Body of pancreas (tissue), 4 donors: Measurements from ENCODE around the gene LNX1. TPM values are rescaled to one million over a fixed set of nuclear protein-coding genes. Genes with fewer than 3 reads are reported as not detected.
A peak's percentile ranks its signal among the peaks of the same experiment; 100 is the strongest.

ENCODE experiments used
- ATAC-seq: fragments of 150-250 bp; one replicate; pipeline ENCODE4 v1.9.1; 2016
- DNase-seq, 4 donors: peaks; one replicate each; pipeline ENCODE4 v3.0.0-alpha.2; 2019
- H3K27ac ChIP-seq, 4 donors: fragments of 200-600 bp; sonication (generic); 1 replicate in 3 of 4; 2 replicates in 1 of 4; pipeline versions ENCODE4 v1.5.1 to v1.6.1; 2016 to 2019; ENCODE audit warnings: mild to moderate bottlenecking in 1 of 4, mixed read lengths in 1 of 4, moderate library complexity in 1 of 4
- H3K27me3 ChIP-seq, 2 donors: fragments of 200-600 bp; sonication (generic); one replicate each; pipeline ENCODE4 v1.6.0; 2016; ENCODE audit warnings: mild to moderate bottlenecking in 1 of 2
- H3K36me3 ChIP-seq, 2 donors: fragments of 200-600 bp; sonication (generic); replicated peaks in 1 of 2; 2 replicates each; pipeline ENCODE4 v1.5.1; 2016; ENCODE audit warnings: low read depth in 2 of 2; ENCODE audit not compliant: insufficient read depth in 1 of 2
- H3K4me1 ChIP-seq: fragments of 200-600 bp; sonication (generic); one replicate; pipeline ENCODE4 v1.6.0; 2016
- H3K4me3 ChIP-seq, 2 donors: fragments of 200-600 bp; sonication (generic); 1 replicate in 1 of 2; 2 replicates in 1 of 2; pipeline ENCODE4 v1.5.1; 2016 to 2019
- H3K9me3 ChIP-seq, 3 donors: fragments of 200-600 bp; sonication (generic); 1 replicate in 2 of 3; 2 replicates in 1 of 3; pipeline ENCODE4 v1.5.1; 2016
- CTCF ChIP-seq, 7 experiments: fragments of 450-650 bp in 4 of 7; fragments of 200-600 bp in 3 of 7; sonication (generic) in 3 of 7; IDR thresholded peaks; one replicate each; pipeline ENCODE4 v1.5.1; 2016 to 2019; ENCODE audit warnings: antibody characterized with exemption in 7 of 7
- POLR2A ChIP-seq, 3 donors: fragments of 450-650 bp; IDR thresholded peaks; one replicate each; pipeline ENCODE4 v1.6.1; 2016; ENCODE audit warnings: antibody characterized with exemption in 3 of 3, mild to moderate bottlenecking in 2 of 3
- WGBS, 2 donors: methylation state at CpG; one replicate each; pipeline ENCODE4 v1.1.5; 2017; 5-methylcytosine and 5-hydroxymethylcytosine counted together
- intact Hi-C: fragments of 100-400 bp; cut with DNase I; formaldehyde crosslinking; loops from one replicate; pipeline ENCODE4 v1.15.1; 2023
- total RNA-seq, 2 donors: library from RNA; depleted of rRNA; stranded (reverse); fragments of >200 nt; gene quantifications; one replicate each; pipeline ENCODE4 v1.1.0, GENCODE V29; 2016

The LNX1 gene
- total RNA-seq, 2 donors from 2014 or later = 15.2 to 17.1 TPM

- Histone ChIP-seq H3K4me3 (no peak overlapping the region), H3K36me3 (no peaks in the 10 kb centered on the region), H3K4me1 (no peaks in the 10 kb centered on the region), H3K9me3 (no peaks in the 10 kb centered on the region), H3K27ac (no peak overlapping the region), H3K27me3 (no peaks in the 10 kb centered on the region)
- no peak for TF ChIP-seq POLR2A (IDR thresholded peaks at IDR 0.05)
- no peak for TF ChIP-seq CTCF (IDR thresholded peaks at IDR 0.05)
- intact Hi-C loops = no loop called here
- no peak for DNase-seq
- 57 to 70% methylated on average over 2 of the region's 2 CpGs for WGBS, 2 donors
- ATAC-seq = no peak
These were observed 28.9 kb downstream of the LNX1 start for GRCh38 chr4:53562409-53562808.

- DNase-seq (no peak), ATAC-seq (no peak)
- no peaks in the 10 kb centered on the region for H3K9me3 ChIP-seq
- H3K27ac ChIP-seq = no peak overlapping the region
- no peaks in the 10 kb centered on the region for H3K27me3 ChIP-seq
- H3K4me1 ChIP-seq = peaks cover 15% of the 10 kb centered on the region
- no peaks in the 10 kb centered on the region for H3K36me3 ChIP-seq
- 79 to 82% methylated on average over 3 of the region's 3 CpGs for WGBS, 2 donors
- TF ChIP-seq POLR2A (IDR thresholded peaks at IDR 0.05) (no peak), CTCF (IDR thresholded peaks at IDR 0.05) (no peak)
- H3K4me3 ChIP-seq = no peak overlapping the region
- intact Hi-C loops = no loop called here
These were observed 32.2 kb downstream of the LNX1 start for GRCh38 chr4:53559021-53559620.

GRCh38 chr4:53558065-53558801, 33.1 kb downstream of the LNX1 start:
- Histone ChIP-seq H3K4me1 (peaks cover 18% of the 10 kb centered on the region), H3K36me3 (no peaks in the 10 kb centered on the region), H3K27ac (peak overlapping the region in 1 of 4 donors; percentile 15), H3K4me3 (no peak overlapping the region), H3K27me3 (no peaks in the 10 kb centered on the region), H3K9me3 (no peaks in the 10 kb centered on the region)
- intact Hi-C loops = no loop called here
- DNase-seq (no peak), ATAC-seq (no peak)
- 85 to 87% methylated on average over 12 of the region's 12 CpGs for WGBS, 2 donors
- TF ChIP-seq POLR2A (IDR thresholded peaks at IDR 0.05) (no peak), CTCF (IDR thresholded peaks at IDR 0.05) (no peak)

- ATAC-seq (no peak), DNase-seq (no peak)
- intact Hi-C loops = no loop called here
- no peak overlapping the region for H3K27ac ChIP-seq
- 80 to 83% methylated on average over 5 of the region's 5 CpGs for WGBS, 2 donors
- H3K27me3 ChIP-seq = no peaks in the 10 kb centered on the region
- H3K36me3 ChIP-seq = no peaks in the 10 kb centered on the region
- no peaks in the 10 kb centered on the region for H3K9me3 ChIP-seq
- no peak for TF ChIP-seq CTCF (IDR thresholded peaks at IDR 0.05)
- TF ChIP-seq POLR2A (IDR thresholded peaks at IDR 0.05) = no peak
- H3K4me1 ChIP-seq = peaks cover 18% of the 10 kb centered on the region
- no peak overlapping the region for H3K4me3 ChIP-seq
These were observed 33.6 kb downstream of the LNX1 start for GRCh38 chr4:53557669-53558064.

- ATAC-seq = no peak
- no peak for DNase-seq
- TF ChIP-seq CTCF (IDR thresholded peaks at IDR 0.05) = no peak
- TF ChIP-seq POLR2A (IDR thresholded peaks at IDR 0.05) = no peak
These were observed 34.6 kb downstream of the LNX1 start for GRCh38 chr4:53556651-53557050.

More at GRCh38 chr4:53556651-53557050, 34.6 kb downstream of the LNX1 start:
- WGBS, 2 donors = 85 to 88% methylated on average over 2 of the region's 2 CpGs
- Histone ChIP-seq H3K27me3 (no peaks in the 10 kb centered on the region), H3K4me1 (peaks cover 18% of the 10 kb centered on the region), H3K36me3 (no peaks in the 10 kb centered on the region), H3K27ac (no peak overlapping the region), H3K9me3 (no peaks in the 10 kb centered on the region), H3K4me3 (no peak overlapping the region)
- intact Hi-C loops = no loop called here
